Thoracic aorta (tissue), 2 donors: ENCODE data around the gene MRPS34. TPM values are rescaled to one million over a fixed set of nuclear protein-coding genes. Genes with fewer than 3 reads are reported as not detected.

Experiments used
- ATAC-seq: fragments of 150-250 bp; one replicate; pipeline ENCODE4 v1.8.0; 2017; ENCODE audit warnings: low read depth; ENCODE audit not compliant: insufficient number of reproducible peaks, low FRiP score
- DNase-seq: peaks from one replicate; pipeline ENCODE4 v3.0.0-alpha.2; 2020; ENCODE audit warnings: low spot score
- H3K27ac ChIP-seq, 2 donors: fragments of 200-600 bp; sonication (generic); 1 replicate in 1 of 2; 2 replicates in 1 of 2; pipeline ENCODE4 v1.5.1; 2016; ENCODE audit warnings: mild to moderate bottlenecking in 2 of 2, moderate library complexity in 2 of 2
- H3K27me3 ChIP-seq: fragments of 200-600 bp; sonication (generic); replicated peaks from 2 replicates; pipeline ENCODE4 v1.6.0; 2016; ENCODE audit warnings: mild to moderate bottlenecking; ENCODE audit not compliant: insufficient read depth
- H3K36me3 ChIP-seq: fragments of 200-600 bp; sonication (generic); one replicate; pipeline ENCODE4 v1.5.1; 2016
- H3K4me1 ChIP-seq, 2 donors: fragments of 200-600 bp; sonication (generic); 1 replicate in 1 of 2; 2 replicates in 1 of 2; pipeline versions ENCODE4 v1.5.1 to v1.6.0; 2016; ENCODE audit warnings: low read depth in 2 of 2, mild to moderate bottlenecking in 1 of 2; ENCODE audit not compliant: control insufficient read depth in 1 of 2
- H3K4me3 ChIP-seq: fragments of 200-600 bp; sonication (generic); 2 replicates; pipeline ENCODE4 v1.5.1; 2016; ENCODE audit warnings: mild to moderate bottlenecking
- H3K9me3 ChIP-seq: fragments of 200-600 bp; sonication (generic); 2 replicates; pipeline ENCODE4 v1.5.1; 2016
- CTCF ChIP-seq: fragments of 200-600 bp; sonication (generic); IDR thresholded peaks from one replicate; pipeline ENCODE4 v1.5.1; 2019; ENCODE audit warnings: antibody characterized with exemption
- total RNA-seq, 2 donors: library from RNA; depleted of rRNA; stranded (reverse); fragments of >200 nt; gene quantifications; one replicate each; pipeline versions ENCODE4 v1.1.0 to v1.2.3, GENCODE V29; 2016

The MRPS34 gene
- total RNA-seq, 2 donors from 2014 or later, result 36.9 to 48.3 TPM

GRCh38 chr16:1749152-1750117 lies 23.5 kb downstream of the MRPS34 start:
- Histone ChIP-seq H3K27me3 (no peaks in the 10 kb centered on the region), H3K27ac (no peak overlapping the region), H3K4me1 (no peaks in the 10 kb centered on the region), H3K4me3 (no peak overlapping the region), H3K9me3 (no peaks in the 10 kb centered on the region), H3K36me3 (peaks cover 45% of the 10 kb centered on the region)
- ATAC-seq (no peak), DNase-seq (no peak)
- no peak for TF ChIP-seq CTCF

- no peak for TF ChIP-seq CTCF
- H3K4me1 ChIP-seq, result no peaks in the 10 kb centered on the region
- no peak for ATAC-seq
- no peaks in the 10 kb centered on the region for H3K27me3 ChIP-seq
- H3K36me3 ChIP-seq, result peaks cover 55% of the 10 kb centered on the region
- no peak for DNase-seq
- H3K27ac ChIP-seq, result no peak overlapping the region
- H3K9me3 ChIP-seq, result no peaks in the 10 kb centered on the region
- H3K4me3 ChIP-seq, result no peak overlapping the region
Observed at GRCh38 chr16:1747934-1748333, 25.0 kb downstream of the MRPS34 start.

GRCh38 chr16:1746693-1747195 lies 26.2 kb downstream of the MRPS34 start:
- Histone ChIP-seq H3K36me3 (peaks cover 45% of the 10 kb centered on the region), H3K4me3 (no peak overlapping the region), H3K9me3 (no peaks in the 10 kb centered on the region), H3K27ac (no peak overlapping the region), H3K4me1 (no peaks in the 10 kb centered on the region), H3K27me3 (no peaks in the 10 kb centered on the region)
- DNase-seq (no peak), ATAC-seq (no peak)
- no peak for TF ChIP-seq CTCF

- Histone ChIP-seq H3K4me1 (no peaks in the 10 kb centered on the region), H3K9me3 (no peaks in the 10 kb centered on the region), H3K4me3 (no peak overlapping the region), H3K27me3 (no peaks in the 10 kb centered on the region), H3K36me3 (peaks cover 39% of the 10 kb centered on the region), H3K27ac (no peak overlapping the region)
- no peak for ATAC-seq
- no peak for DNase-seq
- no peak for TF ChIP-seq CTCF
Observed at GRCh38 chr16:1745900-1746692, 26.8 kb downstream of the MRPS34 start.
